Endodermal cell (in vitro differentiated cells): ENCODE data around the gene IPPK. TPM values are rescaled to one million over a fixed set of nuclear protein-coding genes. Genes with fewer than 3 reads are reported as not detected.
A peak's percentile ranks its signal among the peaks of the same experiment; 100 is the strongest.

Experiments
- DNase-seq: peaks from one replicate; pipeline ENCODE4 v3.0.0-alpha.2; 2017
- H3K27ac ChIP-seq: 2 replicates; pipeline ENCODE4 v1.5.1; 2013; ENCODE audit warnings: mild to moderate bottlenecking, low read depth, low read length, moderate library complexity
- H3K27me3 ChIP-seq: 2 replicates; pipeline ENCODE4 v1.6.1; 2013; ENCODE audit warnings: mild to moderate bottlenecking, low read length, moderate library complexity; ENCODE audit not compliant: insufficient read depth, control insufficient read depth, poor library complexity, severe bottlenecking
- H3K36me3 ChIP-seq: 2 replicates; pipeline ENCODE4 v1.7.0; 2013; ENCODE audit warnings: mild to moderate bottlenecking, low read length, moderate library complexity; ENCODE audit not compliant: control insufficient read depth, insufficient read depth
- H3K4me1 ChIP-seq: one replicate; pipeline ENCODE4 v1.7.0; 2013; ENCODE audit warnings: low read length; ENCODE audit not compliant: control insufficient read depth, insufficient read depth
- H3K4me3 ChIP-seq: 2 replicates; pipeline ENCODE4 v1.5.1; 2013; ENCODE audit warnings: mild to moderate bottlenecking, low read length, moderate library complexity
- H3K9ac ChIP-seq: 2 replicates; pipeline ENCODE4 v1.6.1; 2013; ENCODE audit warnings: mild to moderate bottlenecking, low read length, moderate library complexity; ENCODE audit not compliant: poor library complexity, severe bottlenecking; ENCODE audit errors: extremely low read depth
- H3K9me3 ChIP-seq: 2 replicates; pipeline ENCODE4 v1.6.1; 2013; ENCODE audit warnings: mild to moderate bottlenecking, low read length, moderate library complexity; ENCODE audit not compliant: control insufficient read depth
- H3K27ac Mint-ChIP-seq: 2 replicates; pipeline ENCODE4 v1.8.0; 2020; ENCODE audit warnings: mixed read lengths
- H3K27me3 Mint-ChIP-seq: 2 replicates; pipeline ENCODE4 v1.8.0; 2021; ENCODE audit warnings: mild to moderate bottlenecking, mixed read lengths; ENCODE audit not compliant: insufficient read depth
- H3K36me3 Mint-ChIP-seq: 2 replicates; pipeline ENCODE4 v1.8.0; 2020; ENCODE audit warnings: low read depth, mixed read lengths
- H3K4me1 Mint-ChIP-seq: 2 replicates; pipeline ENCODE4 v1.8.0; 2020; ENCODE audit warnings: mixed read lengths
- H3K4me3 Mint-ChIP-seq: 2 replicates; pipeline ENCODE4 v1.8.0; 2020; ENCODE audit warnings: mild to moderate bottlenecking, moderate library complexity, mixed read lengths
- H3K9me3 Mint-ChIP-seq: 2 replicates; pipeline ENCODE4 v1.8.0; 2020; ENCODE audit warnings: mild to moderate bottlenecking, mixed read lengths
- CTCF ChIP-seq: fragments of 200-600 bp; sonication (generic); conservative IDR thresholded peaks from 2 replicates; pipeline ENCODE4 v1.5.0; 2021; ENCODE audit warnings: antibody characterized with exemption, mild to moderate bottlenecking
- WGBS, 2 experiments: methylation state at CpG; one replicate each; pipeline versions ENCODE4 v1.1.5 to v1.1.7; 2013; ENCODE audit warnings: missing lambda C conversion rate in 2 of 2, mixed read lengths in 1 of 2; ENCODE audit not compliant: insufficient coverage in 1 of 2, insufficient read length in 1 of 2; 5-methylcytosine and 5-hydroxymethylcytosine counted together
- total RNA-seq, 2 donors: library from RNA; stranded (reverse); fragmentation: NEBNext Ultra II Directional in 1 of 2; extraction: Animal tissue kit (Norgen Biotek cat#: 25700) in 1 of 2; gene quantifications; 2 replicates in 1 of 2; 3 replicates in 1 of 2; pipeline ENCODE4 v1.2.1, GENCODE V29; 2021

IPPK gene
- total RNA-seq, 2 donors from 2014 or later: 9.3 TPM

- Mint-ChIP-seq H3K36me3 (peaks cover 36% of the 10 kb centered on the region), H3K4me3 (no peak overlapping the region), H3K4me1 (no peaks in the 10 kb centered on the region), H3K27ac (no peak overlapping the region), H3K9me3 (no peaks in the 10 kb centered on the region), H3K27me3 (no peaks in the 10 kb centered on the region)
- Histone ChIP-seq H3K9me3 (no peaks in the 10 kb centered on the region), H3K27ac (no peak overlapping the region), H3K36me3 (peaks cover 47% of the 10 kb centered on the region), H3K27me3 (no peaks in the 10 kb centered on the region), H3K4me1 (no peaks in the 10 kb centered on the region), H3K9ac (no peak overlapping the region), H3K4me3 (no peak overlapping the region)
- no peak for TF ChIP-seq CTCF
- peak; percentile 15 for DNase-seq
Observed at GRCh38 chr9:92709240-92709639, 39.3 kb upstream of the IPPK start.

DNA sequence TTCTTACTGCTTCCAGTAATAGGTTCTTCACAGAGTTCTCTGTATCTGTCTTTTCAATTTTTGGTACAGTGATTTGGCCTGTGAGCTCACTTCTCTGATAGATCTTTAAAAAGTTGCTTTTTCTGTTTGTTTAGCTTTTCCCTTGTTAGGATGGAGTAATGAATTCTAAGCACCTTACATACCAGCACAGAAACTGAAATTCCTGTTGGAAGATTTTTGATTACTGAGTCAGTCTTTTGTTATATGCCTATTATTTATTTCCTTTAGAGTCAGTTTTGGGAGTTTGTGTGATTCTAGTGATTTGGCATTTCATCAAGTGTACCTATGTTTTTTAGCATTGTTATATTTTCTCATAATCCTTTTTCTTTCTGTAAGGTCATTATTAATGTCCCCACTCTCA, 37.6 kb upstream of the IPPK start:
- Mint-ChIP-seq H3K36me3 (peaks cover 31% of the 10 kb centered on the region), H3K27ac (peak overlapping the region; percentile 62), H3K4me3 (no peak overlapping the region), H3K9me3 (no peaks in the 10 kb centered on the region), H3K4me1 (no peaks in the 10 kb centered on the region), H3K27me3 (no peaks in the 10 kb centered on the region)
- no peaks in the 10 kb centered on the region for H3K4me1 ChIP-seq
- H3K4me3 ChIP-seq: no peak overlapping the region
- no peaks in the 10 kb centered on the region for H3K9me3 ChIP-seq
- peaks cover 31% of the 10 kb centered on the region for H3K36me3 ChIP-seq
- H3K9ac ChIP-seq: no peak overlapping the region
- H3K27me3 ChIP-seq: no peaks in the 10 kb centered on the region
- H3K27ac ChIP-seq: no peak overlapping the region
- DNase-seq: no peak
- TF ChIP-seq CTCF: no peak

DNA sequence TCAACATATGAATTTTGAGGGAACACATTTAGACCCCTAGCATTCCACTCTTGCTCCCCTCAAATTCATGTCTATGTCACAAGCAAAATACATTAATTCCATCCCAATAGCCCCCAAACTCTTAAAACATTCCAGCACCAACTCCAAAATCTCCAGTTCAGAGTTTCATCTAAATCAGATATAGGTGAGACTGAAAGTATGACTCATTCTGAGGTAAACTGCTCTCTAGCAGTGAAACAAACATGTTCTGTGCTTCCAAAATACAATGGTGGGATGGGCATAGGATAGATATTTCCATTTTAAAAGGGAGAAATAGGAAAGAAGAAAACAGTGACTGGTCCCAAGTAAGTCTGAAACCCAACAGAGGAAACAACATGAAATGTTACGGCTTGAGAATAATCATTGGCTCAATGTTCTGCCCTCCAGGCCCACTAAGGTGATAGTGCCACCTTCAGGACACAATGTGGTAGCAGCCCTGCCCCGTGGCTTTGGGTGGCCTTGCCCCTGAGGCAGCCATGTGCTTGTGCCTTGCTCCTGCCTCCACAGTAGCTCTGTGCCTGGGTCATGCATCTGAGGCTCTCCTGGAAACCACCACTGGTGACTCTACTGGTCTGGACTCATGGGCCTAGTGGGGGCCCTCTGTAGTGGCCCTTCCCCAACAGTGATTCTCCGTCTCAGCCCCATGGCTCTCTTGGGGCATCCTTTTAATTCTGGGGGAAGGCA, 36.4 kb upstream of the IPPK start:
- Mint-ChIP-seq H3K4me3 (no peak overlapping the region), H3K27me3 (no peaks in the 10 kb centered on the region), H3K4me1 (no peaks in the 10 kb centered on the region), H3K36me3 (peaks cover 27% of the 10 kb centered on the region), H3K27ac (no peak overlapping the region), H3K9me3 (no peaks in the 10 kb centered on the region)
- DNase-seq: peak; percentile 89
- H3K4me1 ChIP-seq: no peaks in the 10 kb centered on the region
- no peak overlapping the region for H3K9ac ChIP-seq
- 65 to 67% methylated on average over 3 of the region's 3 CpGs for WGBS, 2 experiments
- TF ChIP-seq CTCF: peak; percentile 81
- H3K36me3 ChIP-seq: peaks cover 22% of the 10 kb centered on the region
- H3K27me3 ChIP-seq: no peaks in the 10 kb centered on the region
- H3K27ac ChIP-seq: no peak overlapping the region
- no peak overlapping the region for H3K4me3 ChIP-seq
- no peaks in the 10 kb centered on the region for H3K9me3 ChIP-seq
